Measurements from ENCODE around the gene AHDC1. TPM values are rescaled to one million over a fixed set of nuclear protein-coding genes. Genes with fewer than 3 reads are reported as not detected.
A peak's percentile ranks its signal among the peaks of the same experiment; 100 is the strongest.

Gene AHDC1
- total RNA-seq, 2 experiments from 2014 or later = 15.8 to 18.5 TPM

- Mint-ChIP-seq H3K27ac (no peak overlapping the region), H3K36me3 (no peaks in the 10 kb centered on the region), H3K4me1 (peaks cover 15% of the 10 kb centered on the region), H3K27me3 (no peaks in the 10 kb centered on the region), H3K4me3 (no peak overlapping the region), H3K9me3 (ENCODE audit: low read depth) (no peaks in the 10 kb centered on the region)
- no peak for DNase-seq
- ATAC-seq = no peak
- CTCF ChIA-PET = interaction anchor here (0.5 to 7.8 kb wide), 9 partner anchors 9 to 636 kb away, joined by 3 to 126 read pairs (median 3); partner anchors contain the start of gene AHDC1
Measured at GRCh38 chr1:27564710-27565649, 39.0 kb downstream of the AHDC1 start.

GRCh38 chr1:27563591-27564471, 40.1 kb downstream of the AHDC1 start:
- Mint-ChIP-seq H3K27me3 (no peaks in the 10 kb centered on the region), H3K9me3 (ENCODE audit: low read depth) (no peaks in the 10 kb centered on the region), H3K4me1 (peaks cover 11% of the 10 kb centered on the region), H3K36me3 (no peaks in the 10 kb centered on the region), H3K4me3 (no peak overlapping the region), H3K27ac (no peak overlapping the region)
- DNase-seq = no peak
- CTCF ChIA-PET = interaction anchor here (0.9 to 7.8 kb wide), 5 partner anchors 8 to 263 kb away, joined by 3 to 126 read pairs (median 5); no protein-coding TSS in a partner anchor
- no peak for ATAC-seq

GRCh38 chr1:27563341-27563590, 40.7 kb downstream of the AHDC1 start:
- ATAC-seq = no peak

GRCh38 chr1:27562534-27563340, 41.2 kb downstream of the AHDC1 start:
- no peaks in the 10 kb centered on the region for H3K36me3 Mint-ChIP-seq
- no peak for DNase-seq
- no peak overlapping the region for H3K4me3 Mint-ChIP-seq
- no peak for ATAC-seq
- H3K4me1 Mint-ChIP-seq = peaks cover 4% of the 10 kb centered on the region
- CTCF ChIA-PET = no interaction called here
- H3K27me3 Mint-ChIP-seq = no peaks in the 10 kb centered on the region
- H3K9me3 Mint-ChIP-seq (ENCODE audit: low read depth) = no peaks in the 10 kb centered on the region
- no peak overlapping the region for H3K27ac Mint-ChIP-seq

More at GRCh38 chr1:27563341-27563590, 40.7 kb downstream of the AHDC1 start:
- CTCF ChIA-PET = no interaction called here
- no peak overlapping the region for H3K27ac Mint-ChIP-seq
- H3K27me3 Mint-ChIP-seq = no peaks in the 10 kb centered on the region
- DNase-seq = no peak
- peaks cover 8% of the 10 kb centered on the region for H3K4me1 Mint-ChIP-seq
- H3K9me3 Mint-ChIP-seq (ENCODE audit: low read depth) = no peaks in the 10 kb centered on the region
- no peaks in the 10 kb centered on the region for H3K36me3 Mint-ChIP-seq
- no peak overlapping the region for H3K4me3 Mint-ChIP-seq

- Mint-ChIP-seq H3K36me3 (no peaks in the 10 kb centered on the region), H3K4me3 (no peak overlapping the region), H3K27me3 (no peaks in the 10 kb centered on the region), H3K4me1 (peaks cover 10% of the 10 kb centered on the region), H3K9me3 (ENCODE audit: low read depth) (no peaks in the 10 kb centered on the region), H3K27ac (no peak overlapping the region)
- ATAC-seq = no peak
- DNase-seq = no peak
- CTCF ChIA-PET = interaction anchor here (1.2 kb wide), 1 partner anchor 146 kb away, joined by 3 read pairs; no protein-coding TSS in a partner anchor
Measured at GRCh38 chr1:27562021-27562420, 41.9 kb downstream of the AHDC1 start.

- H3K27ac Mint-ChIP-seq = no peak overlapping the region
Measured at GRCh38 chr1:27561124-27561899, 42.6 kb downstream of the AHDC1 start.

GRCh38 chr1:27560268-27561123, 43.4 kb downstream of the AHDC1 start:
- CTCF ChIA-PET = interaction anchor here (0.6 to 8.9 kb wide), 5 partner anchors 7 to 515 kb away, joined by 3 to 126 read pairs (median 4); no protein-coding TSS in a partner anchor
- Mint-ChIP-seq H3K9me3 (ENCODE audit: low read depth) (no peaks in the 10 kb centered on the region), H3K27ac (no peak overlapping the region), H3K4me3 (no peak overlapping the region), H3K27me3 (no peaks in the 10 kb centered on the region), H3K36me3 (no peaks in the 10 kb centered on the region), H3K4me1 (peaks cover 22% of the 10 kb centered on the region)
- ATAC-seq (no peak), DNase-seq (no peak)

More at GRCh38 chr1:27561124-27561899, 42.6 kb downstream of the AHDC1 start:
- DNase-seq = no peak
- Mint-ChIP-seq H3K4me3 (no peak overlapping the region), H3K4me1 (peaks cover 15% of the 10 kb centered on the region), H3K36me3 (no peaks in the 10 kb centered on the region), H3K27me3 (no peaks in the 10 kb centered on the region), H3K9me3 (ENCODE audit: low read depth) (no peaks in the 10 kb centered on the region)
- no peak for ATAC-seq
- CTCF ChIA-PET = interaction anchor here (0.6 to 1.2 kb wide), 3 partner anchors 110 to 516 kb away, joined by 3 to 4 read pairs (median 3); no protein-coding TSS in a partner anchor

- peaks cover 29% of the 10 kb centered on the region for H3K4me1 Mint-ChIP-seq
- no peak overlapping the region for H3K27ac Mint-ChIP-seq
- no peaks in the 10 kb centered on the region for H3K27me3 Mint-ChIP-seq
- no peaks in the 10 kb centered on the region for H3K36me3 Mint-ChIP-seq
- no peak for DNase-seq
- no peak overlapping the region for H3K4me3 Mint-ChIP-seq
- no peak for ATAC-seq
- CTCF ChIA-PET = interaction anchor here (4.1 to 8.9 kb wide), 4 partner anchors 8 to 102 kb away, joined by 40 to 126 read pairs (median 74); partner anchors contain the start of gene AHDC1
- H3K9me3 Mint-ChIP-seq (ENCODE audit: low read depth) = no peaks in the 10 kb centered on the region
Measured at GRCh38 chr1:27559466-27560030, 44.4 kb downstream of the AHDC1 start.

GRCh38 chr1:27557596-27558340, 46.2 kb downstream of the AHDC1 start:
- H3K27ac Mint-ChIP-seq = peak overlapping the region; percentile 30
- DNase-seq (no peak), ATAC-seq (no peak)
- peaks cover 27% of the 10 kb centered on the region for H3K4me1 Mint-ChIP-seq
- CTCF ChIA-PET = interaction anchor here (0.7 to 8.9 kb wide), 23 partner anchors 10 to 261 kb away, joined by 3 to 126 read pairs (median 8); partner anchors contain the start of genes AHDC1, IFI6, STX12 and WASF2
- no peaks in the 10 kb centered on the region for H3K36me3 Mint-ChIP-seq
- H3K27me3 Mint-ChIP-seq = no peaks in the 10 kb centered on the region
- no peaks in the 10 kb centered on the region for H3K9me3 Mint-ChIP-seq (ENCODE audit: low read depth)
- H3K4me3 Mint-ChIP-seq = no peak overlapping the region

GRCh38 chr1:27556781-27557595, 47.0 kb downstream of the AHDC1 start:
- DNase-seq (peak; percentile 87), ATAC-seq (peak; percentile 82)
- CTCF ChIA-PET = interaction anchor here (0.6 to 8.9 kb wide), 47 partner anchors 10 to 772 kb away, joined by 3 to 126 read pairs (median 5); partner anchors contain the start of genes AHDC1, IFI6, STX12 and WASF2
- Mint-ChIP-seq H3K27me3 (no peaks in the 10 kb centered on the region), H3K9me3 (ENCODE audit: low read depth) (no peaks in the 10 kb centered on the region), H3K27ac (peak overlapping the region; percentile 84), H3K36me3 (no peaks in the 10 kb centered on the region), H3K4me3 (no peak overlapping the region), H3K4me1 (peaks cover 27% of the 10 kb centered on the region)
